Erythroblast (primary cell): ENCODE results near the gene PRKAR1B.

Source experiments
- GATA1 ChIP-seq: IDR thresholded peaks from 2 replicates; pipeline ENCODE4 v1.6.1; 2011; ENCODE audit warnings: low read depth, mild to moderate bottlenecking, control low read depth, low read length, moderate library complexity
- POLR2A ChIP-seq: IDR thresholded peaks from 2 replicates; pipeline ENCODE4 v1.6.1; 2011; ENCODE audit warnings: mild to moderate bottlenecking, low read length

GRCh38 chr7:517774-518629, 209.1 kb downstream of the PRKAR1B start:
- TF ChIP-seq POLR2A (no peak), GATA1 (no peak)
